HG03108 (cell line): ENCODE measurements around the gene METRNL.
"Not testable (repeated sequence)": the region's sequence is repeated elsewhere in the genome, so short reads cannot be mapped to it uniquely, and the experiment has no call there.

Source experiments
- ATAC-seq: cut with Tn5 transposase; IDR thresholded peaks from one replicate; pipeline ENCODE4 v1.9.1; 2021; ENCODE audit warnings: moderate library complexity; ENCODE audit not compliant: unreplicated experiment

Gene METRNL

DNA sequence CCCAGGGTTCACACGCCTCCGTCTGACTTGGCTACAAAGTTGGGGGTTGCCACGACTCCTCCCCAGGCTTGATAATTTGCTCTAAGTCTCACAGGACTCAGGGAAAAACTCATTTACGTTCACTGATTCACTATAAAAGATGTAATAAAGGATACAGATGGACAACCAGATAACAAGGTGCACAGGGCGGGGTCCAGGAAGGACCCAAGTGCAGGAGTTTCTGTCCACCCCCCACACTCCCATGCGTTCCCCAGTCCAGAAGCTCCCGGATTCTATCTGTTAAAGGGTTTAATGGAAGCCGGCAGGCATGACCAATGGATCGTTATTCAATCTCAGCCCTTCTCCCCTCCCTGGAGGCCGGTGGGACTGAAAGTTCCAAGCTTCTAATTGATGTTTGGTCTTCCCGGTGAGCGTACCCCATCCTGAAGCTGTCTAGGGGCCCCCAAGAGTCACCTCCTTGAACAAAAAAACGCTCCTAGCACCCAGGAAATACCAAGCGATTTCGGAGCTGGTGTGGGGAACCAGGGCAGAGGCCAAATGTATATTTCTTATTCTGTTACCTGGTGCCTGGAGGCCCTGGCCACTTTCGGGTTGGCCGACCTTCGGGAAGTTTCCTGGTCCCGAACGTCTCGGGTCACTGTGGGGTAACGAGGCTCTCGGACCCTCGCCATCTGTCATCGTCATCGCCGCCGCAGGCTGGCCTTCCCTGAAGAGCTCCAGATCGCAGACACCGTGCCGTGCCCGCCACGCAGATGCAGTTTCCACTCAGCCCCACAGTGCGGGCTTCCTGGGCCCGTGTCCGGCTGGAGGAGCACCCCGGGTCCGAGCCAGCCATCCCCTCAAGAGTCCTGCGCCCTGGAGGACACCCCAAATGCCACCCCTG is 13.5 kb upstream of the METRNL start:
- ATAC-seq: no peak

DNA sequence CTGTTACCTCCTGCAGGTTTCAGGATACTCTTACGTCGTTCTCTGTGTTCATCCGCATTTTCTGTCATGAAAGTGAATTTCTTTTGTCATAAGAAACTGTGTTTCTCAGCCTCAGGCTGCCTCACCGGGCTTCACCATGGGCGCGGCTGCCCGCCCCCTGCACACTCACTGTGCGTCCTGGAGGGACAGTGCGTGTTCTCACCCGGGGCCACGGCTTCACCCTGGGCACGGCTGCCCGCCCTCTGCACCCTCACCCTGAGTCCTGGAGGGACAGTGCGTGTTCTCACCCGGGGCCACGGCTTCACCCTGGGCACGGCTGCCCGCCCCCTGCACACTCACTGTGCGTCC is 12.9 kb upstream of the METRNL start:
- not testable (repeated sequence) for ATAC-seq

DNA sequence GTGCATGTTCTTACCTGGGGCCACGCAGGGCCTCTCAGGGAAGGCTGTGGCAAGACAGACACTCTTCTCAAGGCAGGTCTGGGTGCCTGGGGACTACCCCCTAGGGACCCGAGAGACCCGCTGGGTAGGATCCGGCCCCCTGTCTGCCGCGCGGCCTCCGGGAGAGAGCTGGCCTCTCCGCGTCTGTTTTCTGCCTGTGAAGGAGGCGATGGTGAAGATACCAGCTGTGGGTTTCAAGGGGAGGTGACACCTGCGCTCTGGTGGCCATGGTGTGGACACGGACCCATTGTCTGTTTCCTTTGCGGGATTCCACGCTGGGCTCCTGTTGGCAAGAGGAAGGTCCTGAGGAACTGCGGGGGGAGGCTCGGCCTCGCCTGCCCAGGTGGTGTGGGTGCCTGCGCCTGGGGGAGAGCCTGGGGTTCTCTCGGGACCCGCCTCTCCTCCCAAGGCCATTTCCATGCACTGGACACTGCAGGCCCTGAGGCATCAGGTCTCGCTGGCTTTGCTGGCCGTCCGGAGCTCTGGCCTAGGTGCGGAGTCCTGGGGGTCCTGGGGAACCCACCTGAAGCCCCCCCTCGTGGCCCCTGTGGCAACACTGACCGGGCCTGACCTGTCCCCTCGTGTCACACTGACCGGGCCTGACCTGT is 12.2 kb upstream of the METRNL start:
- no peak for ATAC-seq

DNA sequence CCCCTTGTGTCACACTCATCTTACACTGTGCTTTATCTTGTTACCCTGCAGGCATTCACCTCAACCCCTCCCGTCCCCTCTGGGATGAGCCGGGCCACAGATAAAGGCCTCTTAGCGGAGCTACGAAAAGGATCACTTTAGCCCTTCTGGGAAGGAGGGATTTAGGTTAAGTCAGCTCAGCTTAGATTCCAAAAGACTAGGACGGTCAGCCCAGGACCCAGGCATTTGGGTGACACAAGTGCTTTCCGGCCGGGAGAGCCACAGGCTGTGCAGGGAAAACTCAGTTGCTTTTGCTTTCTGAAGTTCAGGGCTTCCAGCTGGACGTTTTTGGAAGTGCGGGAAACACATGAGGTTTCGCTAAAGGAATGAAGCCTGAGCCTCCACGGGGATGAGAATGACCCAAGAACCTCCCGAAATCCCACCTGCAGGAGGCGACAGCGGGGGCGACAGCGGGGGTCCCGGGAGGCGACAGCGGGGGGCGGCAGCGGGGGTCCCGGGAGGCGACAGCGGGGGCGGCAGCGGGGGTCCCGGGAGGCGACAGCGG is 11.6 kb upstream of the METRNL start:
- no peak for ATAC-seq

- ATAC-seq: no peak
These were observed 10.5 kb upstream of the METRNL start for GRCh38 chr17:83068641-83069570.

DNA sequence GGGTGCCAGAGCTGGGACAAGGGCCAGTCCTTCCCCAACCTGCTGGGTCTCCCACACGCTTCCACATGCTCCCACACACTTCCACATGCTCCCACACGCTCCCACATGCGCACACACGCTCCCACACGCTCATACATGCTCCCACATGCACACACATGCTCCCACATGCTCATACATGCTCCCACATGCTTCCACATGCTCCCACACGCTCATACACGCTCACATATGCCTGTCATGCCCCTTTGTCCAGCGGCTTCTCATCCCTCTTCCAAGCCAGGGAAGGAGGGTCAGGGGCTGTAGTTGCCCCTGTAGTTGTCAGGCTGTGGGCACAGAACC is 9.9 kb upstream of the METRNL start:
- no peak for ATAC-seq

DNA sequence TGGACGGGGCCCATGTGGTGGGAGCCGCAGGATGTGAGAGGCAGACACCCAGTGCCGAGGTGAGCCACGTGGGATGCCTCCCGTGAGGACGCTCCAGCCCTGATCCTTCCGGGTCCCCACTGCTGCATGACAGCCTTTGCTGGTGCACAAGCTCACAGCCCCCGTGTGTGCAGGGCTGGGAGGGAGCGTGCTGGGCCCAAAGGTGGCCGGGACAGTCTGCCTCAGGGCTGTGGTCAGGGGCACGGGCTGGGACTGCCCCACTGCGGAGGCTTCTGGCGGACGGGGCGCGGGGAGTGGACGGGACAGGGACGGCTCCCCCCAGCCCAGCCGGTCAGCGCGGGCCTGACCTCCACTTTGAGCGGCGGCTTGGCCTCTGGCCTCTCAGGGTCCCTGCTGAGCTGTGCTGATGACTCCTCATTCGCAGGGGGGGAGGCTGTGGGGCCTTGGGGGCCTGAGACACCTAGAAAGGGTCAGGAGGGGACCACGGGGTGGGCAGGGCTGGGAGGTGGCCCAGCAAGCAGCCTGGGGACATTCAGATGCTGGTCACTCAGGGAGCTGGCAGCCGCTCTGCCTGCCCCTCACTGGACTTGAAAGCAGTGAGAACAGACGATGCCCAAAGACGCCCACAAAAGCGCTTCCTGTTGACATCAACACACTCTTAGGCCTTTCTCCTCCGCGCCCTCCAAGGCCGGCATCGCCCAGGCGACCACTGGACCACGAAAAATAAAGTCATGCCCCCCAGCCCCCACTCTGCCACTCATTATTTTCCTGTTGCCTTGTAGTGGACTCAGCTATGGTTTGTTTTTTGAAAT is 9.3 kb upstream of the METRNL start:
- no peak for ATAC-seq

DNA sequence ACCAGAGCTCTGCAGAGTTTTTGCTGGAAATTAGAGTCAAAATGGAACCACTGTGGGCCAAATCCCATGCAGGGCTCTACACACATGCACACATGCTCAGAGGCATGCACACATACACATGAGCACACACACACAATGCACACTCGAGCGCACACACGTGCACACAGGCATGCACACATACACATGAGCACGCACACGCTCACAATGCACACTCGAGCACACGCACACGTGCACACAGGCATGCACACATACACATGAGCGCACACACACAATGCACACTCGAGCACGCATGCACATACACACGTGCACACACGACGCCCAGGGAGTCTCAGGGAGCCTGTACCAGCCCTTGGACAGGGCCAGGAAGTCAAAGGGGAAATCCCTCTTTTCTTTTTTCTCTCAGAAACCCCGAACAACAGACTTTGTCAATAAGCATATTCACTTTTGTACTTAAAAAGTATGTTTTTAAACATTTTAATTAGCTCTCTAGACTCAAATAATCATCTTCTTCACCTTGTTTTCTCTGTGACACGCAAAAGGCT is 8.5 kb upstream of the METRNL start:
- ATAC-seq: no peak

DNA sequence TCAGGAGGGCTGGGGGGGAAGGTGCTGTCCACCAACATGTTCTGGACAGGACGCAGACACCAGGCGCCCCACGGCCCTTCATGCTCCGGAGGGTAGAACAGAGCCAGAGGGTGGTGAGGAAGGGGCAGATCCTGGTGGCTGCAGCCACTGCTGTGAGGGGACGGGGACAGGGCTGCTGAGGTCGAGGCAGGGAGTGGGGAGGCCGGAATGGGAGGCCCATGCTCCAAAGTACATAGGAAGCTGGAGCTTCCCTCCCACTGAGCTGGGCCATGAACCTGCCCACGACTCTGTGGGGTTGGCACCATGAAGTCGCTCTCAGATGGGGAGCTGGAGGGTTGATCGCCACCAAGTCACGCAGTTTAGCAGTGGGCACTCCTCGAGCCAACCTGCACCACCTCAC is 8.0 kb upstream of the METRNL start:
- ATAC-seq: no peak

- ATAC-seq: no peak
These were observed 7.3 kb upstream of the METRNL start for GRCh38 chr17:83071966-83072562.

GRCh38 chr17:83072600-83073358 is 6.6 kb upstream of the METRNL start:
- no peak for ATAC-seq

GRCh38 chr17:83073389-83074063 is 5.9 kb upstream of the METRNL start:
- no peak for ATAC-seq

DNA sequence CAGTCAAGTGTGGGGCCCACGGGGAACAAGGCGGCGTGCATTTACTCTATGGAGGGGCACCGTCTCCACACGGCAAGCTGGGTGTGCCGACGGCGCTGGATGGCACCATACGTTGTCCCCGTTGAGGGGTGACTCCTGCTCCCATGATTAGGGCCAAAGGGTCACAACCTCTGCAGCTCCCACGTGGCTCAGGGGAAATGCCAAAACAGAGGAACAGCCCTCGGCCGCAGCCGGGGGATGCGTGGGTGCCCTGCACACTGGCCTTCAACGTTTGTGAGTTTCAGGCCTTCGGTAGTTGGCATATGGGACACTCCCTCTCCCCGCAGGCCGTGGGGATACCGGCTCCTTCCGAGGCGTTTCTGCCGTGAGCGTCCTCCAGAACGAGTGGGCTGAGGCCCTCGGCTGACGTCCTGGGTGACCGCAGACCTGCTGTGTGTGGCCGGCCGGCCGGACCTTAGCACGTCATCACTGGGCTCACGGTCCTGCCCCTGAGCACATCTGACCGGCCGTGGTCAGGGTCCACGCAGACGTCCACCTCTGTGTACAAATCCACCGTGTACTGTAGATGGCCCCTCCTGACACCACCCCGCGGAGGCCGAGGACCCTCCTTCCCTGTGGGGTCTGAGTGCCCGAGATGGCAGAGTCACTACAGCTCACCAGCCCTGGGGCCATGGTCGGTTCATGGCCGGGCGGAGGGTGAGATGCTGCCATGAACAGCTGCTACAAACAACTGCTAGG is 4.8 kb upstream of the METRNL start:
- no peak for ATAC-seq

DNA sequence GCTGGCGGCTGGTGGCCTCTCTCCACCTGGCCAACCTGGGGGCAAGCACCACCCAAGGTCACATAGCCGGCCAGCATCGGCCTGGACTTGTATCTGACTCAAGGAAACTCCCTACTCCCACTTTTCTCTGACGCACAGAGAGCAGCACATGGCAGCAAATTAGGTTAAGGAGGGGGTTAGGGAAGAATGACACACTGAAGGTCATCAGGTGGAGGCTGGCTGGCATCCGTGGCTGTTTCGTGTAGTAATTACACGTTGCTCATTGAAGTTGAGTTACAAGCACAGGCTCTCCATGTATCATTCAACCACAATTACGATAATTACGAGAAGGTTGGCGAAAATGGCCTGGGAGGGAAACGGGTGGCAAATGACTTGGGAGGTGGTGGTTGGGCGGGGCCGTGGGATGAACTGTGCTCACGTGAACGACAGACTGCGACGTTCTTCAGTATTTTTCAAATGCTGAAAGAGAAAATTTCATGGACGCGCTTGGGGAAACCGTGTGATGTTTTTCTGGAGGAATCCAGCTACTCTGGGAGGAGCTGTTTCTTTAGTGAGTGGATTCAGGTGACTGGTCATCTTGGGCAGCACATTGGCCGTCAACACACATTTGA is 4.0 kb upstream of the METRNL start:
- no peak for ATAC-seq

GRCh38 chr17:83076938-83077337 is 2.5 kb upstream of the METRNL start:
- ATAC-seq: no peak

DNA sequence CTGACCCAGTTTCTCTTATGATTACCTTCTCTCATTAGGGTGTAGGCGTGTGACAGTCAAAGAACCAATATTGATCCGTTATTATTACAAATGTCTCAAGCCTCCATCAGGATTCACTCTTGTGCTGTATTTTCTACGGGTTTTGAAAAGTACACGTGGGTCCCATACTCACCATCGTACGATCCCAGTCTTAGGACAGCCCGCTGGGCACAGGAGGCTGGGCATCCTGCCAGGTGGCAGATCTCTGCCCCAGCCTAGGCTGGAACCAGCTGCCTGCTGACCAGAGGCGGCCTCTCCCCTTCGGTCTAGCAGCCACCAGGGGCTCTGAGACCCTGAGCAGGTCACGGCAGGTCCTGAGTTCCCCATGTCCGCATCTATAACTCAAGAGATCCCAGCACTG is 2.0 kb upstream of the METRNL start:
- no peak for ATAC-seq

- no peak for ATAC-seq
These were observed 1.5 kb upstream of the METRNL start for GRCh38 chr17:83077939-83078338.
